ENCODE data around the gene ACKR4.

GRCh38 chr3:132556508-132557159 lies 40.4 kb upstream of the ACKR4 start:
- TF ChIP-seq POLR2A (IDR thresholded peaks at IDR 0.05), result no peak
- TF ChIP-seq CTCF (IDR thresholded peaks at IDR 0.05), result no peak

Data from right lobe of liver (tissue), 4 donors.